ENCODE measurements around the gene SARNP. TPM values are rescaled to one million over a fixed set of nuclear protein-coding genes. Genes with fewer than 3 reads are reported as not detected.
A peak's percentile ranks its signal among the peaks of the same experiment; 100 is the strongest.
"Not testable (repeated sequence)": the region's sequence is repeated elsewhere in the genome, so short reads cannot be mapped to it uniquely, and the experiment has no call there.

Gene SARNP
- total RNA-seq, 3 donors from 2014 or later = 38.7 to 45.9 (median 41.3) TPM

- intact Hi-C loops (cut with DNase I, micrococcal nuclease) = no loop called here
- ATAC-seq (no peak), DNase-seq (no peak)
- Histone ChIP-seq H3K4me3 (no peak overlapping the region), H3K9me3 (no peaks in the 10 kb centered on the region), H3K36me3 (ENCODE audit: low read depth) (no peaks in the 10 kb centered on the region), H3K4me1 (ENCODE audit: low read depth) (no peaks in the 10 kb centered on the region)
- no peak for TF ChIP-seq CTCF (IDR thresholded peaks at IDR 0.05)
These were observed 25.9 kb upstream of the SARNP start for GRCh38 chr12:55843431-55843830.

GRCh38 chr12:55842681-55843429, 25.3 kb upstream of the SARNP start, which contains the start of gene MMP19:
Gene MMP19 (minus strand): TSS chr12:55842936. CDS start chr12:55842830, 106 bp downstream.
- ATAC-seq = peak; percentile 54
- H3K4me3 ChIP-seq = no peak within 1 kb of the TSS
- no peaks in the 10 kb centered on the region for H3K4me1 ChIP-seq (ENCODE audit: low read depth)
- no peaks in the 10 kb centered on the region for H3K9me3 ChIP-seq
- no peak for DNase-seq
- H3K36me3 ChIP-seq (ENCODE audit: low read depth) = no peaks in the 10 kb centered on the region
- no peak for TF ChIP-seq CTCF (IDR thresholded peaks at IDR 0.05)
- intact Hi-C loops (cut with DNase I, micrococcal nuclease) = no loop called here

- intact Hi-C loops (cut with DNase I, micrococcal nuclease) = no loop called here
- no peaks in the 10 kb centered on the region for H3K9me3 ChIP-seq
- no peak overlapping the region for H3K4me3 ChIP-seq
- H3K4me1 ChIP-seq (ENCODE audit: low read depth) = no peaks in the 10 kb centered on the region
- DNase-seq (no peak), ATAC-seq (no peak)
- no peak for TF ChIP-seq CTCF (IDR thresholded peaks at IDR 0.05)
- no peaks in the 10 kb centered on the region for H3K36me3 ChIP-seq (ENCODE audit: low read depth)
These were observed 23.2 kb upstream of the SARNP start for GRCh38 chr12:55840581-55841351.

GRCh38 chr12:55839345-55840140, 22.0 kb upstream of the SARNP start:
- H3K9me3 ChIP-seq = no peaks in the 10 kb centered on the region
- no peak for ATAC-seq
- H3K4me1 ChIP-seq (ENCODE audit: low read depth) = no peaks in the 10 kb centered on the region
- no peak for TF ChIP-seq CTCF (IDR thresholded peaks at IDR 0.05)
- DNase-seq = no peak
- intact Hi-C loops (cut with DNase I, micrococcal nuclease) = no loop called here
- no peak overlapping the region for H3K4me3 ChIP-seq
- H3K36me3 ChIP-seq (ENCODE audit: low read depth) = no peaks in the 10 kb centered on the region

- H3K9me3 ChIP-seq = no peaks in the 10 kb centered on the region
- no peaks in the 10 kb centered on the region for H3K4me1 ChIP-seq (ENCODE audit: low read depth)
- TF ChIP-seq CTCF (IDR thresholded peaks at IDR 0.05) = no peak
- DNase-seq = no peak
- ATAC-seq = no peak
- intact Hi-C loops (cut with DNase I, micrococcal nuclease) = no loop called here
- no peak overlapping the region for H3K4me3 ChIP-seq
- no peaks in the 10 kb centered on the region for H3K36me3 ChIP-seq (ENCODE audit: low read depth)
These were observed 20.8 kb upstream of the SARNP start for GRCh38 chr12:55838361-55838760.

- intact Hi-C loops (cut with DNase I, micrococcal nuclease); H3K4me3 ChIP-seq: not testable (repeated sequence)
These were observed 16.9 kb upstream of the SARNP start for GRCh38 chr12:55834400-55834799.

More at GRCh38 chr12:55834400-55834799, 16.9 kb upstream of the SARNP start:
- not testable (repeated sequence) for H3K9me3 ChIP-seq; ATAC-seq; H3K4me1 ChIP-seq (ENCODE audit: low read depth); DNase-seq; H3K36me3 ChIP-seq (ENCODE audit: low read depth)

Data from mucosa of descending colon (tissue), 3 donors.